Caki2 (cell line): ENCODE data around the gene RPUSD4. TPM values are rescaled to one million over a fixed set of nuclear protein-coding genes. Genes with fewer than 3 reads are reported as not detected.

Experiments
- total RNA-seq: library from RNA; depleted of rRNA; stranded (reverse); fragments of >200 nt; shearing (Covaris generic); gene quantifications from 2 replicates; pipeline ENCODE4 v1.2.3, GENCODE V29; 2014; ENCODE audit warnings: low replicate concordance; rRNA removed

The RPUSD4 gene
- total RNA-seq, 1 experiment from 2014 or later, result 9.2 TPM

Other genes with a start within 250 kb of the RPUSD4 start
- gene CDON, start 148.8 kb downstream of the RPUSD4 start, total RNA-seq, result 2.2 TPM in 2 replicates
- 2.3 and 5.7 TPM in 2 replicates for gene FAM118B, start 132 bp upstream of the RPUSD4 start, total RNA-seq
- gene SRPRA, start 57.2 kb upstream of the RPUSD4 start, total RNA-seq, result 51.0 and 57.5 TPM in 2 replicates
- gene FOXRED1, start 57.5 kb upstream of the RPUSD4 start, total RNA-seq, result 18.8 and 31.8 TPM in 2 replicates
- 1.4 and 2.0 TPM in 2 replicates for gene TIRAP, start 71.4 kb upstream of the RPUSD4 start, total RNA-seq
- 12.3 and 17.1 TPM in 2 replicates for gene DCPS, start 92.4 kb upstream of the RPUSD4 start, total RNA-seq
- gene ST3GAL4, start 144.0 kb upstream of the RPUSD4 start, total RNA-seq, result 44.7 and 54.0 TPM in 2 replicates